A673 (cell line): ENCODE measurements around the gene SPRR1B. TPM values are rescaled to one million over a fixed set of nuclear protein-coding genes. Genes with fewer than 3 reads are reported as not detected.

Experiments used
- BruUV-seq: library from RNA; stranded (reverse); fragments of 400-500 nt; replicated peaks from 2 replicates; lab custom pipeline; 2021; lab: Mats Ljungman, UMichigan
- CTCF ChIA-PET: fragments of 300-600 bp; sonication (Branson Sonifier 250); formaldehyde crosslinking; loops from one replicate; lab custom pipeline; 2022; ENCODE audit warnings: antibody characterized with exemption; lab: Charles Lee
- POLR2A ChIA-PET: fragments of 300-600 bp; sonication (Branson Sonifier 250); formaldehyde crosslinking; loops from one replicate; lab custom pipeline; 2022; ENCODE audit warnings: antibody characterized with exemption; ENCODE audit not compliant: low non-redundant PET; lab: Charles Lee
- DNase-seq: peaks from one replicate; pipeline ENCODE4 v3.0.0-alpha.2; 2015; ENCODE audit warnings: low spot score
- H3K27ac ChIP-seq: fragments of 200-600 bp; sonication (generic); 2 replicates; pipeline ENCODE4 v1.5.1; 2016; ENCODE audit warnings: mixed run types, low read depth, mild to moderate bottlenecking, mixed read lengths, antibody characterized with exemption, low read length; ENCODE audit not compliant: poor library complexity, severe bottlenecking
- H3K27me3 ChIP-seq: fragments of 200-600 bp; sonication (generic); replicated peaks from 2 replicates; pipeline ENCODE4 v1.6.1; 2017; ENCODE audit warnings: mixed run types, low read depth, mild to moderate bottlenecking, mixed read lengths, antibody characterized with exemption, low read length; ENCODE audit not compliant: insufficient read depth, poor library complexity
- H3K36me3 ChIP-seq: fragments of 200-600 bp; sonication (generic); 2 replicates; pipeline ENCODE4 v1.6.1; 2016; ENCODE audit warnings: mixed run types, mild to moderate bottlenecking, mixed read lengths, antibody characterized with exemption, low read length; ENCODE audit not compliant: insufficient read depth, poor library complexity, severe bottlenecking
- H3K4me1 ChIP-seq: fragments of 200-600 bp; sonication (generic); 2 replicates; pipeline ENCODE4 v1.6.1; 2017; ENCODE audit warnings: mixed run types, mild to moderate bottlenecking, mixed read lengths, antibody characterized with exemption, low read length; ENCODE audit not compliant: insufficient read depth, poor library complexity, severe bottlenecking
- H3K4me3 ChIP-seq: fragments of 200-600 bp; sonication (generic); 2 replicates; pipeline ENCODE4 v1.5.1; 2016; ENCODE audit warnings: low read depth, mixed run types, mild to moderate bottlenecking, mixed read lengths, low read length; ENCODE audit not compliant: poor library complexity, severe bottlenecking
- H3K9me3 ChIP-seq: fragments of 200-600 bp; sonication (generic); 2 replicates; pipeline ENCODE4 v1.6.1; 2016; ENCODE audit warnings: mixed run types, low read depth, mild to moderate bottlenecking, mixed read lengths, antibody characterized with exemption, low read length; ENCODE audit not compliant: poor library complexity, severe bottlenecking
- CTCF ChIP-seq: fragments of 300-800, 200-600 bp; sonication (generic); conservative IDR thresholded peaks from 2 replicates; pipeline ENCODE4 v1.5.1; 2017; ENCODE audit warnings: low read depth, mild to moderate bottlenecking, antibody characterized with exemption, low read length, moderate library complexity, mixed read lengths
- EZH2 ChIP-seq: fragments of 200-600 bp; sonication (generic); IDR thresholded peaks from 2 replicates; pipeline ENCODE4 v1.6.1; 2017; ENCODE audit warnings: borderline replicate concordance, low read depth, mild to moderate bottlenecking, mixed read lengths, antibody characterized with exemption, low read length; ENCODE audit not compliant: poor library complexity, severe bottlenecking
- intact Hi-C: fragments of 100-400 bp; cut with micrococcal nuclease; formaldehyde crosslinking; loops from one replicate; pipeline ENCODE4 v1.10.0; 2022; ENCODE audit not compliant: unreplicated experiment
- total RNA-seq: library from RNA; stranded (reverse); gene quantifications from 2 replicates; pipeline ENCODE4 v1.2.3, GENCODE V29; 2021

The SPRR1B gene
- total RNA-seq, 1 experiment from 2014 or later = not detected

- CTCF ChIA-PET = no interaction called here
- no peak for TF ChIP-seq EZH2
- no peak for TF ChIP-seq CTCF
- intact Hi-C loops = no loop called here
- H3K27ac ChIP-seq = no peak overlapping the region
- no peaks in the 10 kb centered on the region for H3K9me3 ChIP-seq
- H3K27me3 ChIP-seq = peaks cover 5% of the 10 kb centered on the region
- no TSS peak for BruUV-seq
- H3K36me3 ChIP-seq = no peaks in the 10 kb centered on the region
- DNase-seq = no peak
- H3K4me1 ChIP-seq = no peaks in the 10 kb centered on the region
- POLR2A ChIA-PET = no interaction called here
- H3K4me3 ChIP-seq = no peak overlapping the region
These were observed 7.9 kb upstream of the SPRR1B start for GRCh38 chr1:153023109-153023508.

DNA sequence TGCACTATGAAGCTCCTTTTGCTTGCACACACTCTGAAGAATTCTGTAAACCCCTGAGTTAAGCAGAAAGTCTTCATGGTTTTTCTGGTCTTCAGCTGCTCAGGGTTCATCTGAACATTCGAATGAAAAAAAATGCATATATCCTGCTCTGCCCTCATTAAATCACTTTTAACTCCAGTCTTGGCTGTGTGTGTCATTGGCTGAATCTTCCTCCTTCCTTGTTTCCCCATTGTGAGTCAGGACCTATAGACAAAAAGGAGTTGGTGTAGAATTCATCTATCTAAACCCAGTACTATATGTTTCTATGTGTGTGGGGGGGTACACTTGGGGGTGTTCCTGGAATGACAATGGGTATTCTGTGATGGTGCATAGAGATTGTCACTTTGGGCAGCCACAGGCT is 6.6 kb upstream of the SPRR1B start:
- Histone ChIP-seq H3K36me3 (no peaks in the 10 kb centered on the region), H3K9me3 (no peaks in the 10 kb centered on the region), H3K4me1 (no peaks in the 10 kb centered on the region), H3K4me3 (no peak overlapping the region), H3K27me3 (peaks cover 5% of the 10 kb centered on the region), H3K27ac (no peak overlapping the region)
- DNase-seq = no peak
- ChIA-PET CTCF (no interaction called here), POLR2A (no interaction called here)
- TF ChIP-seq CTCF (no peak), EZH2 (no peak)
- intact Hi-C loops = no loop called here
- no TSS peak for BruUV-seq

DNA sequence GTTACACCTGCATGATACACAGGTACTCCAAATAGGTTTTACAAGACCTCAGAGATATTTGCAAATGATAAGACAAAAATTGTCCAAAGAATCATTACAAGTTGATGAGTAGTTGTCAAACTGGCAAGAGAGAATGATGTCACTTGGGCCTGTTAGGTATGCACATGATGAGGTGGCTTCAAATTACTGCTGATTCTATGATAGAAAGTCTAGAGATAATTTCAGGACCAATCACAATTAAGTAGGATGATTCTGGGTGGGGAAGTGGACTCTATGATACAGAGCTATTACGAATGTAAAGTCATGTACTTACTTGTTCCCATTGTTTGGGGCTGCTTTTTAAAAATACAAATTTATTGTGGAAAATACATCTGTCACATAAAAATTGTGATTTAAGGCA is 5.2 kb upstream of the SPRR1B start:
- intact Hi-C loops = no loop called here
- no peak for DNase-seq
- no peak for TF ChIP-seq EZH2
- no peak for TF ChIP-seq CTCF
- H3K27ac ChIP-seq = no peak overlapping the region
- H3K9me3 ChIP-seq = no peaks in the 10 kb centered on the region
- CTCF ChIA-PET = no interaction called here
- no peak overlapping the region for H3K4me3 ChIP-seq
- no peaks in the 10 kb centered on the region for H3K4me1 ChIP-seq
- no TSS peak for BruUV-seq
- H3K27me3 ChIP-seq = peaks cover 1% of the 10 kb centered on the region
- POLR2A ChIA-PET = no interaction called here
- no peaks in the 10 kb centered on the region for H3K36me3 ChIP-seq
